Right lobe of liver (tissue), 4 donors: Measurements from ENCODE around the gene CDK4.

Experiments used
- POLR2A ChIP-seq: fragments of 450-650 bp; IDR thresholded peaks from one replicate; pipeline ENCODE4 v1.6.1; 2017; ENCODE audit warnings: antibody characterized with exemption, mild to moderate bottlenecking
- TF ChIP-seq, protein P1 (sequence below), 4 donors: fragments of 200-600 bp in 3 of 4; fragments of 450-650 bp in 1 of 4; IDR thresholded peaks; one replicate each; pipeline versions ENCODE4 v1.5.1 to v1.8.0; 2016 to 2022; ENCODE audit warnings: antibody characterized with exemption in 4 of 4, mild to moderate bottlenecking in 2 of 4
- donor health status: DM: no; HTN: no; CAD: no.
- donor health status: DM: no; HTN: no; CAD: no.
- donor health status: DM: no; HTN: yes; CAD: no.

DNA sequence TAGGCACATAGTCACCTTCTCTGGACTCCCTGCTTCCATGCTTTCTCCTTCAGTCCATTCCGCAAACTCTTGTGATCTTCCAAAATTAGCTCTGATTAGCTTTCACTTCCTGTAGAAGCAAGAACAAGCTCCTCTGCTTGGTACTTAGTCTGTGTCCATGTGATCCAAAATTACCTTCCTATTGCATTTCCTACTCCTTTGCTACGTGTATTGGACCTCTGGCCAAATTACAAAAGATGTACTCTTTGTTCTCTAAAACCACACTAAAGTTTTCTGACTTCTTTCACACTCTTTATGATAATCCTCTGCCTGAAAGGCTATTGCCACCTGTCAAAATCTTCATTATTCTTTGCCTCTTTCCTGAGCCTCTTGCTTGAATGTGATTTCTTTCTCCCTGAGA, 29.7 kb upstream of the CDK4 start:
- TF ChIP-seq, protein P1, sequence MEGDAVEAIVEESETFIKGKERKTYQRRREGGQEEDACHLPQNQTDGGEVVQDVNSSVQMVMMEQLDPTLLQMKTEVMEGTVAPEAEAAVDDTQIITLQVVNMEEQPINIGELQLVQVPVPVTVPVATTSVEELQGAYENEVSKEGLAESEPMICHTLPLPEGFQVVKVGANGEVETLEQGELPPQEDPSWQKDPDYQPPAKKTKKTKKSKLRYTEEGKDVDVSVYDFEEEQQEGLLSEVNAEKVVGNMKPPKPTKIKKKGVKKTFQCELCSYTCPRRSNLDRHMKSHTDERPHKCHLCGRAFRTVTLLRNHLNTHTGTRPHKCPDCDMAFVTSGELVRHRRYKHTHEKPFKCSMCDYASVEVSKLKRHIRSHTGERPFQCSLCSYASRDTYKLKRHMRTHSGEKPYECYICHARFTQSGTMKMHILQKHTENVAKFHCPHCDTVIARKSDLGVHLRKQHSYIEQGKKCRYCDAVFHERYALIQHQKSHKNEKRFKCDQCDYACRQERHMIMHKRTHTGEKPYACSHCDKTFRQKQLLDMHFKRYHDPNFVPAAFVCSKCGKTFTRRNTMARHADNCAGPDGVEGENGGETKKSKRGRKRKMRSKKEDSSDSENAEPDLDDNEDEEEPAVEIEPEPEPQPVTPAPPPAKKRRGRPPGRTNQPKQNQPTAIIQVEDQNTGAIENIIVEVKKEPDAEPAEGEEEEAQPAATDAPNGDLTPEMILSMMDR (IDR thresholded peaks at IDR 0.05): no peak
- no peak for TF ChIP-seq POLR2A
